NCI-H226 (cell line): ENCODE results near the gene FNDC5.

Experiments used
- DNase-seq: peaks from one replicate; pipeline ENCODE4 v3.0.0-alpha.2; 2015

Gene FNDC5

GRCh38 chr1:32897082-32898049 lies 26.7 kb upstream of the FNDC5 start:
- DNase-seq: no peak

- DNase-seq: no peak
Observed at GRCh38 chr1:32896451-32896850, 25.7 kb upstream of the FNDC5 start.

- no peak for DNase-seq
Observed at GRCh38 chr1:32895325-32896215, 24.9 kb upstream of the FNDC5 start.

- DNase-seq: no peak
Observed at GRCh38 chr1:32894681-32895080, 24.0 kb upstream of the FNDC5 start.

- DNase-seq: no peak
Observed at GRCh38 chr1:32894019-32894600, 23.4 kb upstream of the FNDC5 start.

GRCh38 chr1:32893198-32894018 lies 22.7 kb upstream of the FNDC5 start:
- peak; percentile 23 for DNase-seq

GRCh38 chr1:32892368-32893197 lies 21.9 kb upstream of the FNDC5 start:
- DNase-seq: no peak

GRCh38 chr1:32891630-32892029 lies 20.9 kb upstream of the FNDC5 start:
- DNase-seq: no peak

- DNase-seq: no peak
Observed at GRCh38 chr1:32891241-32891570, 20.5 kb upstream of the FNDC5 start.

GRCh38 chr1:32890516-32891240 lies 20.0 kb upstream of the FNDC5 start:
- no peak for DNase-seq

- no peak for DNase-seq
Observed at GRCh38 chr1:32889731-32890278, 19.1 kb upstream of the FNDC5 start.

GRCh38 chr1:32888677-32889420 lies 18.1 kb upstream of the FNDC5 start:
- no peak for DNase-seq

GRCh38 chr1:32888134-32888533 lies 17.4 kb upstream of the FNDC5 start:
- no peak for DNase-seq

GRCh38 chr1:32887623-32888022 lies 16.9 kb upstream of the FNDC5 start:
- no peak for DNase-seq

GRCh38 chr1:32886828-32887414 lies 16.2 kb upstream of the FNDC5 start:
- DNase-seq: no peak

GRCh38 chr1:32886004-32886827 lies 15.5 kb upstream of the FNDC5 start, which contains the start of gene HPCA:
Gene HPCA (plus strand): TSS chr1:32886491. CDS start chr1:32888899, 2,408 bp downstream.
- peak; percentile 52 for DNase-seq

- no peak for DNase-seq
Observed at GRCh38 chr1:32885676-32886003, 14.9 kb upstream of the FNDC5 start.

- no peak for DNase-seq
Observed at GRCh38 chr1:32884726-32885125, 14.0 kb upstream of the FNDC5 start.

- DNase-seq: no peak
Observed at GRCh38 chr1:32884032-32884372, 13.3 kb upstream of the FNDC5 start.
